Measurements from ENCODE around the gene OR52E4.

The OR52E4 gene

DNA sequence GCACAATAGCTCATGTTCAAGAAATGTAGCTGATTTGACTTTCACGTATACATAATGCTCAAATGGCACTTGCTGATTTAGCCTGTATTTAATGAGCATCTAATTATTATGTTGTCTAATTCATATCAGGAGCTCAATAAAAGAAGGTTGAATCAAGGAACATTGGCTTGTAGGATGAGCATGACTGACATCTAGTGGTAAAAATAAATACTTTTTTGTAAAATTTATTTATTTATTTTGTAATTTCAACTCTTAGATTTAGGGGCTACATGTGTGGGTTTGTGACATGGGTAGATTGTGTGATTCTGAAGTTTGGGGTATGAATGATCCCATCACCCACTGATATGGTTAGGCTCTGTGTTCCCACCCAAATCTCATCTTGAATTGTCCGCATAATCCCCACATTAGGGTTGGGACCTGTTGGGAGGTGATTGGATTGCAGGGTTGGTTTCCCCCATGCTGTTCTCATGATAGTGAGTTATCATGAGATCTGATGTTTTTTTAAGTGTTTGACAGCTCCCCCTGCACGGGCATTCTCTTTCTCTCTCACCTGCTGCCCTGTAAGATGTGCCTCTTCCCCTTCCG, 10.9 kb downstream of the OR52E4 start:
- no peak for DNase-seq (ENCODE audit: low read depth)
- TF ChIP-seq, protein P1, sequence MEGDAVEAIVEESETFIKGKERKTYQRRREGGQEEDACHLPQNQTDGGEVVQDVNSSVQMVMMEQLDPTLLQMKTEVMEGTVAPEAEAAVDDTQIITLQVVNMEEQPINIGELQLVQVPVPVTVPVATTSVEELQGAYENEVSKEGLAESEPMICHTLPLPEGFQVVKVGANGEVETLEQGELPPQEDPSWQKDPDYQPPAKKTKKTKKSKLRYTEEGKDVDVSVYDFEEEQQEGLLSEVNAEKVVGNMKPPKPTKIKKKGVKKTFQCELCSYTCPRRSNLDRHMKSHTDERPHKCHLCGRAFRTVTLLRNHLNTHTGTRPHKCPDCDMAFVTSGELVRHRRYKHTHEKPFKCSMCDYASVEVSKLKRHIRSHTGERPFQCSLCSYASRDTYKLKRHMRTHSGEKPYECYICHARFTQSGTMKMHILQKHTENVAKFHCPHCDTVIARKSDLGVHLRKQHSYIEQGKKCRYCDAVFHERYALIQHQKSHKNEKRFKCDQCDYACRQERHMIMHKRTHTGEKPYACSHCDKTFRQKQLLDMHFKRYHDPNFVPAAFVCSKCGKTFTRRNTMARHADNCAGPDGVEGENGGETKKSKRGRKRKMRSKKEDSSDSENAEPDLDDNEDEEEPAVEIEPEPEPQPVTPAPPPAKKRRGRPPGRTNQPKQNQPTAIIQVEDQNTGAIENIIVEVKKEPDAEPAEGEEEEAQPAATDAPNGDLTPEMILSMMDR (conservative IDR thresholded peaks at IDR 0.05; ENCODE audit: low read depth, low read length), result peak; percentile 47
- no peak overlapping the region for H3K4me3 ChIP-seq (ENCODE audit: low read length)

DNA sequence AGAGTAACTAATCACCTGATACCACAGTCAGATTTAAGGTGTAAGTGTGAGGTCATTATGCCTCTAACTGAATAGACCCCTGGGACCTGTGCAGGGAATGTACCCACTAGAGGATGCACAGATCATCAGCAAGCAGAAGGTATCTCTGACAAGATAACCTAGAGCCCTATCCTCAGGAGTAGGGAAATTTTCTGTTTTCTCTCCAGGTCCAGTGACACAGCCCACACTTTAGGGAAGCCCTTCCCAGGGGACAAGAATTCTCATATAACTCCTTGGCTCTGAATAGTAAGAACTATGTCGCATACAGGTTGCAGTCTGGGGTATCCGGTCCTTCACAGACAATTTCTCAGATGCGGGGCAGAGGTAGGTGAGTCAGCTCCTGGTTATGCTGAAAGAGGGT, 12.5 kb downstream of the OR52E4 start, which contains the start of gene OR52E5:
Gene OR52E5, plus strand, starts transcription at position 301 of the 400 bp plus-strand sequence. CDS start 7,569 bp downstream, outside the sequence.
- H3K4me3 ChIP-seq (ENCODE audit: low read length), result no peak within 1 kb of the TSS
- DNase-seq (ENCODE audit: low read depth), result no peak
- TF ChIP-seq, protein P1 (conservative IDR thresholded peaks at IDR 0.05; ENCODE audit: low read depth, low read length), result no peak

DNA sequence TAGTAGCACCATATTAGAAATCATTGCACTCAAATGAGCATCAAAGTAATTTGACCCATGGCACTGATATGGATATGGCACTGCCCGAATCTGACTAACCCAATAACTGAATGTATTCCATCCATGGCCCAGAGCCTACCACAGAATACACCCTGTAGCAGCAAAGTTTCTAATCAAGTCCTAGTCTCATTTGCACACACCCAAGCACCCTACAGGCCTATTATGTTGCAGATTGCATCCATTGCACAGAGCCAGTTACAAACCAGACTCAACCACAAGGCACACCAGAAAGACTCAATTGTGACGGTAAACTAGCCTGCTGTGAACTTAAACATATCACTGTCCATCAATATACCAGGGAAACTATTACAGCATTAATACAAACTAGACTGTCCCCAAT, 19.1 kb downstream of the OR52E4 start:
- TF ChIP-seq, protein P1 (conservative IDR thresholded peaks at IDR 0.05; ENCODE audit: low read depth, low read length), result no peak
- no peak for DNase-seq (ENCODE audit: low read depth)
- H3K4me3 ChIP-seq (ENCODE audit: low read length), result no peak overlapping the region

DNA sequence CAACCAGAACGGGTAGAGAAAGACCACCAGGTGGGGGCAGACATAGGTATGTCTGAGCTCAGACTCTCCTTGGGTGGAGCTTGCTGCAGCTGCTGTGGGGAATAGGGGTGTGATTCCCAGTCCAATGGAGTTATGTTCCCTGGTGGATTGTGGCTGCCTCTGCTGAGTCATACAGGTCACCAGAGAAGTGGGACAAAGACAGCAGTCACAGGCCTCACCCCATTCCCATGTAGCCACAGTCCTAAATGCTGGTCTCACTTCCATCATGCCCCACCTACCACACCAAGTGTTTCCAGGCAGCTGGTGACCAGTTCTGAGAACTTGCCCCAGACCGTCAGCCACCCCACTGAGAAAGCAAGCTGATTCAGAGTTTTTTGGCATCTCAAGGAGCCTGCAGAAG, 30.1 kb downstream of the OR52E4 start:
- H3K4me3 ChIP-seq (ENCODE audit: low read length), result no peak overlapping the region
- DNase-seq (ENCODE audit: low read depth), result no peak

DNA sequence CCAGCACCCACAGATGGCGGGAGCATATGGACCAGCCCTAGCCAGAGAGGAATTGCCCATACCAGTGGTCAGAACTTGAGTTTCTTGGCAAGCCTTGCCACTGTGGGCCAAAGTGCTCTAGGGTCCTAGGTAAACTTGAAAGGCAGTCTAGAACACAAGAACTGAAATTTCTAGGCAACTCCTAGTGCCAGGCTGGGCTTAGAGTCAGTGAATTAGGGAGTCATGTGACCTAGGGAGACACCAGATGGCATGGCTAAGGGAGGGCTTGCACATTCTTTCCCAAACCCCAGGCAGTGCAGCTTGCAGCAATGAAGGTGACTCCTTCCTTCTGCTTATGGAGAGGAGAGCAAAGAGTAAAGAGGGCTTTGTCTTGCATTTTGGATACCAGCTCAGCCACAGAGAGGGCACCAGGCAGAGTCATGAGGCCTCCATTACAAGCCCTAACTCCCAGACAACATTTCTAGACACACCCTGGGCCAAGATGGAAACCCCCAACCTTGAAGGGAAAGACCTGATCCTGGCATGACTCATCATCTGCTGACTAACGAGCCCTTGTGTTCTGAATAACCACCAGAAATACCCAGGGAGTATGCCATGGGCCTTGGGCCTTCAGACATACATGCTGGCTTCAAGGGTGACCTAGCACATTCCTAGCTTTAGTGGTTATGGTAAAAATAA, 42.5 kb downstream of the OR52E4 start:
- DNase-seq (ENCODE audit: low read depth), result no peak
- H3K4me3 ChIP-seq (ENCODE audit: low read length), result no peak overlapping the region
- TF ChIP-seq, protein P1 (conservative IDR thresholded peaks at IDR 0.05; ENCODE audit: low read depth, low read length), result no peak

More for the DNA sequence above, 30.1 kb downstream of the OR52E4 start:
- TF ChIP-seq, protein P1 (conservative IDR thresholded peaks at IDR 0.05; ENCODE audit: low read depth, low read length), result no peak

DNA sequence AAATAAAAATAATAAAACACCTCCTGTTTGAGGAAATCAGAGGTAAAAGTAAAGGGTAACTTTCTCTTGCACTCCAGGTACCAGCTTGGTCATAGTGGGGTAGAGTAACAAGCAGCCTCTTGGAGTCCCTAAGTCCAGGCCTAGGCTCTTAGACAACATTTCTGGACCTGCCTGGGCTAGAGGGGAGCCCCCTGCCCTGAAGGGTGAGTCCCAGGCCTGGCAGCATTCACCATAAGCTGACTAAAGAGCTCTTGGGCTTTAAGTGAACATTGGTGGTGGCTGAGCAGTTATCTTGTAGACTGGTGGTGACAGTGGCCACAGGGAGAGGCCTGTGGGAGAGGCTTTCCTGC, 43.0 kb downstream of the OR52E4 start:
- TF ChIP-seq, protein P1 (conservative IDR thresholded peaks at IDR 0.05; ENCODE audit: low read depth, low read length), result no peak
- H3K4me3 ChIP-seq (ENCODE audit: low read length), result no peak overlapping the region
- no peak for DNase-seq (ENCODE audit: low read depth)

DNA sequence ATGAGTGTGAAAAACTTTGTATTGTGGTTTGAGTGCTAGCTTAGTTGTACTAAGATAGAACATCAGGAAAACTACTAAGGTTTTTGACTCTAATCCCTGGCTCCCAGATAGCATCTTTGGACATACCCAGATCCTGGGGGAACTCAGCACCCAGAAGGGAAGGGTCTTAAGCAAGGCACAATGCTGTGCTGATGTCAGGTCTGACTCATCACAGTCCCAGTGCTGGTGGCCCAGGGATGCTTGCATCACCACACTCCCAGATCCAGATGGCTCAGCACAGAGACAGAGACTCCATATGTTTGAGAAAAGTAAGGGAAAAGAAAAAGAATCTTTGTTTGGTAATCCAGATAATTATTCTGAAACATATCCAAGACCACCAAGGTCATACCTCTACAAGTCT, 43.4 kb downstream of the OR52E4 start:
- no peak for DNase-seq (ENCODE audit: low read depth)
- no peak overlapping the region for H3K4me3 ChIP-seq (ENCODE audit: low read length)
- TF ChIP-seq, protein P1 (conservative IDR thresholded peaks at IDR 0.05; ENCODE audit: low read depth, low read length), result no peak
